NCI-H2029 treated with DMSO at 0.1 percent for 48 hours (cell line): Measurements from ENCODE around the gene ARRDC1.
"Not testable (repeated sequence)": the region's sequence is repeated elsewhere in the genome, so short reads cannot be mapped to it uniquely, and the experiment has no call there.

Source experiments
- DNase-seq: peaks from one replicate; lab custom pipeline; 2025; lab: John Stamatoyannopoulos, UW

ARRDC1 gene

DNA sequence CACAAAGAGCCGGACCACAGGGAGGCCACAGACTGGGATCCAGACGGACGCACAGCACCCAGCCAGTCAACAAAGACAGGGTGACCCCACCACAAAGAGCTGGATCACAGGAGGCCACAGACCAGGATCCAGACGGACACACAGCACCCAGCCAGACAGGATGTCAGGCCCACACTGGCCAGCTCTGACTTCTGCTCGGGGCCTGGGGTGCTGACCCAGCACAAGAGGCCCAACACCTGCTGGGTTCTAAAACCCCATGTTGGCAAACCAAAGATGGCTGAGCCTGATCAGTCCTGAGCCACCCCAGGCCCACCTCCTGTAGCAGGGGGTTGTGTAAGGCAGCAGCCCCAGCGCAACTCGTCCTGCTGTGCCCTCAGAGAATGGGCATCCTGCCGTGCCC lies 21.5 kb upstream of the ARRDC1 start:
- DNase-seq: no peak

GRCh38 chr9:137586854-137587253 lies 18.6 kb upstream of the ARRDC1 start:
- DNase-seq: no peak

DNA sequence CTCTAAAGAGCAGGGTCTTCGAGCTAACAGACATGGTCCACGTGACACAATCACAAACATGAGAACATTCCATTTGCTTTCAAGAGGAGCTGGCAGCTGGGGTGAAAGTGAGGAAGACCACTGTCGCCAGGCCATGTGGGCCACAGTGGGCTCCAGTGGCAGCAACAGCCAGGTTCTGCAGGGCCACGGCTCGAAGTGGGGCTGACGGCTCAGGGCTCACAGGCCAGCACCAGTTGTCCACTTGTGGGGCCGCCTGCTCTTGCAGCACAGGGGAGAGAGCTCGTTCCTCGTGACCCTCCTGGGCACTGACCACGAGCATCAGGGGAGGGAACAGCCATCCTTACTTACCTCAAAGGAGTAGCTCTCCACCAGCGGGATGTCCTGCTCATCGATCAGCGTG lies 17.2 kb upstream of the ARRDC1 start:
- DNase-seq: no peak

DNA sequence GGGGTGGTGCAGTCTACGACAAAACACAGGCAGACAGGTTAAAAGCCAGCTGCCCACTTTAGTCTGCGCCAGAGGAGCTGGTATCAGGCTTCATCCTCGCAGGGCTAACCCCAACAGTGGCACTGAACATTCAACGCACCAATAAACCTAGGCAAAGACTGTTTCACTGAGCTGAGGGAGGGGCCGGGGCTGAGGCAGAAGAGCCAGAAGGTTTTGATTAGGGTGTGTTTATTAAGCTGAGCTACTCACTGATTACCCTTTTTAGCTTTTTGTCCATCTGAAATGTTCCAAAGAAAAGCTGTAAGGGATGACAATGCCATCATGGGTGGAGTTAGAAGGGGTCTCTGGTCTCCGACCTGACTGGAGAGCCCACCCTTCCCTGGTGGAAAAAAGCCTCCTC lies 16.6 kb upstream of the ARRDC1 start:
- no peak for DNase-seq

DNA sequence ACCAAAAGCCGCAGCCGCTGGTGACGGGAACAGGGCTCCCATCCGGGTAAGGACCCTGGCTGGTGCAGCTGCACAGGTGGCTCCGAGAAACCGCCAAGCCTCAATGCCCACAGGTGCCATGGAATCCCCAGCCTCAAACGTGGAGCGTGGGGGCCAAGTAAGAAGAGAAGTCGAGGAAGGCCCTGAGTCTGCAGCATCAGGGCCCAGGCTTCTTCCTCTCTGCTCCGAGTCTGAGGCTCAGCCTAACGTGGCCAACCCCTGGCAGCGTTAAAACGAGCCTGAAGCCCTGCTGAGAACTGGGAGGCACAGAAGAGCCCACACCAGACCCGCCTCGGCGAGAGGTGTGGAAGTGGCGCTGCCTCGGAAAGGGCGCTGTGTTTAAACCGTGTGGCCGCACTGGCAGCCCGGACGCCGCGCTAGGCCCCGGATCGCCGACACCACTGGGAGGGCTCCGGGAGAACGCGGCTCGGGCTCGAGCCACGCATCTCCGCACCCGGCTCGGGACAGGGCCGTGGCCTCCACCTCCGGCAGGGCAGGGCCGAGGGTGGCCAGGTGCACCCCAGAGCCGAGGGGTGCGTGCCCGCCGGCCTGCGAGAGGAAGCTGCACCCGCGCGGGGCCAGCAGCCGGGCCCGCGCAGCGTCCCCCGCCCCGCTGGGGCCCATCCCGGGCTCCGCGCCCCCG lies 15.9 kb upstream of the ARRDC1 start:
- no peak for DNase-seq

DNA sequence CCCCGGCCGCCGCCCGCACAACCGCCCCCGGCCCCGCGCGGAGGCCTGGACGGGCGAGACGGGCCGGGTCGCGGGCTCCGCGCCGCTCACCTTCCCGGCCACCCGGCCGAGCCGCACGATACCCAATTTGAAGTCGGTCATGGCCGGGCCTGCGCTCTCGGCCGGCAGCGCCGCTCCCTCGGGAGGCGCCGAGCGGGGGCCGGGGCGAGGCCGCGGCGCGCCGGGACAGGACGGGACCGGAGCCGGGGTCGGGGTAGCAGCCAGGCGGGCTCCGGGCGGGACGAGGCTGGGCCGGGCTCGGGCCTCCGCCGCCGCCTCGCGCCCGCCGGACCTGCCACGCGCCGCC lies 15.4 kb upstream of the ARRDC1 start:
- no peak for DNase-seq

DNA sequence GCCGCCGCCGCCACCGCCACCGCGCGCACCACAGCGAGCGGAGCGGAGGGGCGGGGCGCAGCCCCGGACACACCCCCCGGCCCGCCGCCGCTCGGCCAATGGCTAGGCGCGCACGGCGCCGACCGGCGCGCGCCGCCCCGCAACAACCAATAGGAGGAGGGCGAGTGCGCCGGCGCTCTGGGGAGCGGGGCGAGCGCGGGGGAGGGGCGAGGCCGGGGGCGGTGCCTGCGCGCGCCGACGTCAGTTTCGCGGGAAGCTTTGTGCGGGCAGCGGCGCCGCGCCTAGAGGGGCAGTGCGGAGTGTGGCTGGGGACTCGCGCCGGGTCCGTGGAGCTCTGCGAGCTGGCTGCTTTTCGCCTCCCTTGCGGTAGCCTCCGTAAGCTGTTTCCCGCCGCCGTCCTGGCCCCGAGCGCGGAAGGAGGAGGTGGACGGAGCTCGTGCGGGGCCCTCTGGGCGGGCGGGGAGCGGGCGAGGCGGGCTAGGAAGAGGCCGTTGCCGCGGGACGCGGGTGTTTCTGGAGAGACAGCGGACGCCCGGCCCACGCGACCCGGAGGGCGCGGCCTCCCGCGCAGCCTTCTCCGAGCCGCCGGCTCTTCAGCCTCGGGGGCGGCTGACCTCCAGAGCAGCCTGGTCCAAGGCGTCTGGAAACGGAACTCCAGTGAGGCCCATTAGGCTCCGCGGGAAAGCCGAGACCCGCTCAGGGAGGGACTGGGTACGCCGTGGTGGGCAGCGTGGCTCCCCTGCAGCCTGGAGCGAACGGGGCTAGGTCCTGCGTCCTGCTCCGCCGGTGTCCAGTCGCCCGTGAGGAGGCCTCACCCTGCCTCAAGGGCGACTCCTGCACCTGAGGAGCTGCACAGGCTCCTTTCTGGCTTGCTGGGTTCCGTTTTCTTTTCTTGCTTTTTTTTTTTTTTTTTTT lies 14.8 kb upstream of the ARRDC1 start, which contains the start of gene ZMYND19:
TSS of gene ZMYND19 (minus strand) at position 44 of the 915 bp plus-strand sequence. CDS start 249 bp downstream, outside the sequence.
- DNase-seq: peak; percentile 51

DNA sequence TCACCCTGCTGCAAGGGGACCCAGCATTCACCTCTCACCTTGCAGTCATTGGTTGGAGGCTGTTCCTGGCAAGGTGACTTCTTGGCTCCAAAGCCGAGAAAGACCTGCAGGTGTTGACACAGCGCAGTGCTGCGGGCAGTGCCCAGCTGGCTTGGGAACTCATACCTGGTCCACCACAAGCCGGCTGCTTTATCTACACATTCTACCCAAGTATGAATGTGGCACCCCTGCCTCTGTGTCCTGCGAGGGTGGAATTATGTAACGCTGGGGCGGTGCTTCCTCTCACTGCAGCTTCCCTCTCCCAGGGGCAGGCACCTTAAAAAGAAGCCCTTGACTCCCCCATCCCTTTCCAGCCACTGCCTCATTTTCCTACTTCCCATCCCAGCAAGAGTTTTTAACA lies 12.7 kb upstream of the ARRDC1 start:
- no peak for DNase-seq

GRCh38 chr9:137593176-137593575 lies 12.3 kb upstream of the ARRDC1 start:
- peak; percentile 49 for DNase-seq

DNA sequence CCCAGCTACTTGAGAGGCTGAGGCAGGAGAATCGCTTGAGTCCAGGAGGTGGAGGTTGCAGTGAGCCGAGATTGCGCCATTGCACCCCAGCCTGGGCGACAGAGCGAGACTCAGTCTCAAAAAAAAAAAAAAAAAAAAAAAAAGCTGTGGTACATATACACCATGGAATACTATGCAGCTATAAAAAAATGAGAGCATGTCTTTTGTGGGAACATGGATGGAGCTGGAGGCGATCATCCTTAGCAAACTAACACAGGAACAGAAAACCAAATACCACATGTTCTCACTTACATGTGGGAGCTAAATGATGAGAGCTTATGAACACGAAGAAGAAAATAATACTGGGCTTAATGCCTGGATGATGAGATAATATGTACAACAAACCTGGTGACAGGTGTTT lies 8.9 kb upstream of the ARRDC1 start:
- not testable (repeated sequence) for DNase-seq

GRCh38 chr9:137598943-137599342 lies 6.5 kb upstream of the ARRDC1 start:
- DNase-seq: no peak

DNA sequence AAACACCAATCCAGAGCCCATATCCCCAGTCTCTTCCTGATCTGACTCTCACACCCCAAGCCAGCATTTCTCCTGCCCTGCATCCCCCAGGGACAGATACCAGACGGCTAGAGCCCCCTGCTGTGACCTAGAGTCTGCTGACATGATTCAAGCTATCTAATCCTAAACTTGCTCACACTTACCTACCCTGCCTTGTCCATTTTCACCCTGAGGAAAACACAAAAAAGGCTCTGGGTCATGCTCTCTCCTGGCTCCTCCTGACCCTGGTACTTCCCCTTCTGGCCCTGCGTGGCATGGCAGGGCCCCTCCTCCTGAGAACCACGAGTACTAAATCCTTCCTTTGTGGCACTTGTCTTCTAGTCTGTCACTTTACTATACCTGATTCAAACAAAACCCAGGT lies 2.8 kb upstream of the ARRDC1 start:
- no peak for DNase-seq

DNA sequence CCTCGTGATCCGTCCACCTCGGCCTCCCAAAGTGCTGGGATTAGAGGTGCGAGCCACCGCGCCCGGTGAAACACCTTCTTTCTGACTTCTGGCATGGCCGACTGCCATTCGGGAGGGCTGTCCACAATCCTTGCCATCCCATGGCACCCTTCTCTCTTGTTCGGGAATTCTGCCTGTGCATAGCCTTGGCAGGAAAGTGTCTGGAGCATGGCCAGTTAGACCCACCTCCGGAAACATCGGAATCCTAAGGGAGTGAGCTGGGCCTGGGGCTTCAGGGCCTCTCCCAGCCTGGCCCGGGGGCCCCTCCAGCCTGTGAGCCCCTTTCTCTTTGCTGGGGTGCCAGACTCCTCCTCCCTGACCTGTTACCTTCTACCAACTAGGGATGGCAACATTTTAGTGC lies 1.6 kb upstream of the ARRDC1 start:
- DNase-seq: no peak

DNA sequence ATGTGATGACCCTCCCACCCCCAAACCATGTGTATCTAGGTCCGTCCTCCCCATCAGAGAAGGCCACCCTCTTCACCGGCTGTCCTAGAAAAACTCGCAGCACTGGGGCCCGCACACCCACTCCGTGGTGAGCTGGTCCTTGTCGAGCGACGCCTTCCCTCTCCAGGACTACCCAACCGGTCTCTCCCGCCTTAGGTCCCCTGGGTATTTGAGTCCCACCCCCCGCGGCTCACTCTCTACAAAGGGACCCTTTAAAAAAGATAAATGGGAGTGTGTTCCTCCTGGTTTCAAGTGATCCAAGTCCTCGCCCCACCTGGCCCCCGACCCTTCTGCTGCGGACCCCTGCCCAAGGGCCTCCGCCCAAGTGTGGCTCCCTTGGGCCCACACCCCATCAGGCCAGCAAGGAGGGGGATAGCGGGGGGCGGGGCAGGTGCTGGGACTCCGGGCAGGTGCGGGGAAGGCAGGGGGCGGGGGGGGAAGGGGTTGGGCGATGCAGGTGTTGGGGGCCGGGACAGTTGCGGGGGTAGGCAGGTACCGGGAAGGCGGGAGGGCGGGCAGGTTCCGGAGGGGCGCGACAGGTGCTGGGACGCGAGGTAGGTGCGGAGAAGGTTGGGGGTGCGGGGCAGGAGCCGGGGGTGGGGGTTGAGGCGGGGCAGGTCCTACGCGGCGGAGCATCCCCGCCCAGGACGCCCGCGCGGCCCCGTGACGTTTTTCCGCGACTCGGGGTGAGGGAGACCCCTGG lies 970 bp upstream of the ARRDC1 start:
- no peak for DNase-seq

DNA sequence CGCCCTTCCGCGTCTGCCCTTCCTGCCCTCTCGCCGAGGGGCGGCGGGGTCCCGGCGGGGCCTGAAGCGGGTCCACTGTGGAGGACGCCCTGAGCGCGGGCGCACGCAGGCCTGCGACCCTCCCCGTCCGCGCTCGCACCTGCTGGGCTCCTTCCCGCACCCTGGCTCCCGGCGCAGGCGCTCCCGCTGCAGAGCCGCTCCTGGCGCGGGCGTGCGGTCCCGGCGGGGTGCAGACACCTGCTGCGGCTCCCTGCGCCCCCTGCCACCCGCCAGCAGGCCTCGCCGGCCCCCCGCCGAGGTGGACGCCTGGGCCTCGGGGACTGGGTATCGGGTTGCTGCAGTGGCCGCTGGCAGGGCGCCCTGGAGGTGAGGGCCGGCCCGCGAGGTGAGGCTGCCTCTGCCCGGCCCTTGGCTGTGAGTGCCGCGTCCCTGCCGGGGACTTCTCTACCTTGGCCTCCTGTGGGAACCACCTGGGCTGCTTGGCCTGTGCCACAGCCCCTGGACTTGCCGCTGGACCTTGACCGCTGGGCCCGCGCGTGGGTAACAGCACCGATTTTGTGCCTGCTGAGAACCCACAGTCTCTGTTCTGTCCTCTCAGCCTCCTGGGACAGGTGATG lies 627 bp downstream of the ARRDC1 start:
- DNase-seq: no peak

DNA sequence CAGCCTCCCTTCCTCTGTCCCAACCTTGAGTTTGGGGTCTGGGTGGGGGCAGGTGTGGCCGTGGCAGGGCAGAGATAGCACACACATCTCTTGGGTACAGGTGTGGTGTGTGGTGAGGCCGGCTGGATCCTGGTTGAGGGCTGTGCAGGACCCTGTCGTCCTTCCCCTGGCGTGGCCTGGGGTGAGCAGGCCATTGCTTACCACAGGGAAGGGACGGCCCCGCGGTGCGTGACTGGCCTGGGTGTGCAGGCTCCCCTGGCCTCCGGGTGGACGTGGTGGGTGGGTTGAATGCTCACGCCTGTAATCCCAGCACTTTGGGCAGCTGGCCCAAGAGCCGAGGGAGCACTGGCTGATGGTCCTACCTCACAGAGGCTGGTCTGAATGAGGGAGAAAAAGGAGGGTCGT lies 1.2 kb downstream of the ARRDC1 start:
- DNase-seq: no peak

- DNase-seq: no peak
Measured at GRCh38 chr9:137607141-137607857, 1.8 kb downstream of the ARRDC1 start.

GRCh38 chr9:137610944-137611343 lies 5.5 kb downstream of the ARRDC1 start:
- DNase-seq: no peak

- DNase-seq: peak; percentile 19
Measured at GRCh38 chr9:137611623-137612609, 6.4 kb downstream of the ARRDC1 start.

- DNase-seq: no peak
Measured at GRCh38 chr9:137612741-137613142, 7.3 kb downstream of the ARRDC1 start.
